Activated effector memory CD4-positive, alpha-beta T cell treated with Interleukin-2 at 50 U/mL for 16 hours (primary cell): Measurements from ENCODE around the gene CIDEB.
A peak's percentile ranks its signal among the peaks of the same experiment; 100 is the strongest.

Source experiments
- DNase-seq: peaks from one replicate; pipeline ENCODE4 v3.0.0-alpha.2; 2020

Gene CIDEB

GRCh38 chr14:24286996-24287395 is 20.8 kb downstream of the CIDEB start:
- no peak for DNase-seq

DNA sequence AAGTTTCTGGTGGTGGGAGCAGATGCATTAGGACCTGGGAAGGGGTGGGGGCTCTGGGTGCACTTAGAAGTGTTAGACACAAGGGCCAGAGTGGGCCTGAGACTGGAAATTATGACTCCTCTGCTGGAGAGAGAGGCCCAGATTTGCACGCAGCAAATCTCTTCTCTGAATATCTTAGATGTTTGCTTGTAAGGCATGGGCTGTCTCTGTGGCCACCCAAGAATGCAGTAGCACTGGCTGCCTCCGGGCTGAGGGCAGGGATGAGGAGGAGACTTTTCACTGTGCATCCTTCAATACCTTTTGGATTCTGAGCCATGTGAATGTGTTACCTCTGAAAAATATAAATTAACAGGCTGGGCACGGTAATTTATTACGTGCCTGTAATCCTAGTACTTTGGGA is 22.4 kb downstream of the CIDEB start:
- DNase-seq: no peak

GRCh38 chr14:24284501-24285035 is 23.2 kb downstream of the CIDEB start:
- DNase-seq: no peak

DNA sequence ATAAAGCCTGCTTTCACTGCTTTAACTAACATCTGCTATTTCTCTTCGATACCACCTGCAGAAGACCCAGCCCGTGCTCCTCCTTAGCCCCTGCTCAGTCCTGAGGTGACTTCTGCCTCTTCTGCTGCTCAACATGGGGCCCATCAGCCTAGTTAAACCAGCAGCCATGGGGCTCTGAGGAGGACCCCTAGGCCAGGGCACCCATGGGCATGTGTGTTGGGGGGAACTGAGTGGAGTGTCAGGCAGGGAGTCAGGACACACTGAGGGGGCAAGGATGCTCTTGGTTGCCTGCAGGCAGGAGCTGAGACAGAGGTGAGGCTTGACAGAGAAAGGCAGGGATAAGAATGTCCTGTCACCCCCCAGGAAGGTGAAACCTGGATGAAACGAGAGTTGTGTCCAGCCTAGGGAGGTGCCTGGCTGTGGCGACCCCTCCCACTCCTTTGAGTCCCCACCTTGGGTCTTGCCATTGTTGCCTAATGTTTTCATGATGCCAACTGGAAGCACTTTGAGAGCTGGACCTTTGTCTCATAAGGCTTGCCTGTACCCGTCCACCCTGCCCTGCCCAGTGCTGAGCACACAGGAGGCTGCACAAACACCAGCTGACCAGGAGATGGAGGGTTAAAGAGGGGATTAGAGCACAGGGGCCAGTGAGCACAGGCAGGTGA is 23.8 kb downstream of the CIDEB start:
- DNase-seq: no peak

DNA sequence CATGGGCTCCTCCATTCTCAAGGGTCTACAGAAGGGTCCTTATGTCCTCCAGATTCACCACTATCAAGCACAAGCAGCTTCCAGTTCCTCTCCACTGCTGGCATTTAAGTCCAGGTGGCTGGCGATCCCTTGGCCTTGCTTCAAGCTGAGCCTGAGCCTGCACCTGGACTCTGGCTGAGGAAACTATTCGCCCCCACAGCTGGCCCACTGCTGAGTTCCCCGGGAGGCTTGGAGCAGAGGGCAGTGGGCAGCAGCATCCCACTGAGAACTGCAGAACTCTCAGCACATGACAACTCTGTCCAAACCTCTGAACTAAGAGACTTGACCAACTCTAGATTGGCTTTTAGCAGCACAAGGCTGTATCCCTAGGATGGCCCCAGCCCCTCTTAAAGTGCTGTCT is 25.0 kb downstream of the CIDEB start:
- DNase-seq: no peak

DNA sequence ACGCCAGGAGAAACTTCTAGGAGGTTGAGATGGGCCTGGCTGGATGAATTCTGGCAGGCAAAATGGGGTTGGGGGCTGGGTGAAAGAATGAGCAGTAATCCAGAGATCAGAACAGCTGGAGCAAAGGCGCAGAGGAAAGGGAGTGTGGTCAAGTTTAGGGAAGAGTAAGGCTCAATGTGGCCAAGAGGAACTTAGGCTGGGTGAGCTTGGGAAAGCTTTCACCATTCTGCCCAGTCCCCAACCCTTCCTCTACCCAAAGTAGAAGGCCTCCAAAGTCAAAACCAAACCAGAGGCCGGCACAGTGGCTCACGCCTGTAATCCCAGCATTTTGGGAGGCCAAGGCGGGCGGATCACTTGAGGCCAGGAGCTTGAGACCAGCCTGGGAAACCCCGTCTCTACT is 26.1 kb downstream of the CIDEB start:
- no peak for DNase-seq

DNA sequence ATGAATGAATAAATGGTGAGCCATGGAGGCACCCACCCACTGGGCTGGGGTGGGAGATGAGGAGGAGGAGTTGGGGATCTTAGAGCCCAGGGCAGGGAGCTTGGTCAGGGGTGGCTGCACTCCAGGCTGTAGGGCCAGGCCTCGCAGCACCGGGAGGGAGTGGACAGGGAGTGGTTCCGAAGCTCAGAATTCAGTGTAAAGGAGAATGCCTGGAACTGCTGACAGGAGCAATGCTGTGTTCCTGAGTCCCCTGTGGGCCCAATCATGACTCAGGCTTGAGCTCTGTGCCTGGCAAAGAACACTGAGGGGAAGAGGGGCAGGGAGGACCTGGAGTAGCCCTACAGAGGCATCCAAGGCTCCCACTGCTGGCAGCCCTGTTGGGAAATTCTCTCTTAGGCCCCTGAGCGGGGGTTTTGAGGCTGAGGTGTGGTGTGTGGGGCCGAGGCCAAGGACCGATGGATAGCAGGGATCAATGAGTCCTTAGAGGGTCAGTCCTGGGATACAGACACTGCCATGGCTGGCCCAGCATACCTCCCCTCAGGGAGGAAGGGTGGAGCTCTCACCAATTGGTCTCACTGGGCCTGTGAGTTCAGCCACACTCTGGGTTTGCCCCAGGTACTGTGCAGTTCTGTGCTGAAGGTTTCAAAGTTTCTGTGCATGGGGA is 26.8 kb downstream of the CIDEB start:
- no peak for DNase-seq

DNA sequence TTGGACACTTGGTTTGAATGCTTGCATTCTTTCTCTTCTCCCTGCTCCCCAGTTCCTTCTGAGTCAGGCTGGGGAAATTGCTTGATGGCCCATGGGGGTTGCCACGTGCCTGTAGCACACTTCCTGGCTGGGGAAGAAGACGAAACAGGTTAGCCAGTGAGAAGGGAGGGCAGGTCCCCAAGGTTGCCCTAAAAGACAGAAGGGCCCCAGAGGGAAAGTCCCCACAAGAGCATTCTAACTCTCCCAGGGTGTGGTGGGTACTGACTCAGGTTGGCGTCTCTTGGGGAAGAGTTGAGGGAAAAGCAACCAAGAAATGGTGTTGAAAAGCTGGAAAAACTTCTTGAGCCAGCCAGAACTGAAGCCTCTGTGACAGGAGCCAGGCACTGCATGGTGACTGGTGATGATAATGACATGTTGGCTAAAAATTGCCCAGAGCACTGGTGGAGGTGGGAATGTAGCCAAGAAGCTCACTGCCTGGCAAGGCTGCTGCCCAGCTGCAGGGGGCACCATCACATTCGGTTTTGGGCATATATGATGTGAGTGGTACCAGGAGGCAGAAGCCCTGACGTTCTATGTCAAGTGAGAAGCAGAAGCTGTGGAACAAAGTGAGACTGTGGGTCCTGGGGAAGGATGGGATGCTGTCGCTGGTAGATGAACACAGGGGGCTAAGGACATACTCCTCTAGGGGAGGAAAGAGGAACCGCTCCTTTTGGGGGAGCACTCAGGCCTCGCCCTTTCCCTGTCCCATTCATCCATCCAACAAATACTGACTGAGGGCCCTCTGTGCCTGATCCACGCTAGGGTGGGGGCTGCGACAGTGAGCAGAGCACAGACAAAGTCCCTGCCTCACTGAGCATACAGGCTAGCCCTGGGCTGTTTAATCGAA is 28.2 kb downstream of the CIDEB start:
- peak; percentile 20 for DNase-seq

GRCh38 chr14:24278424-24278823 is 29.4 kb downstream of the CIDEB start:
- DNase-seq: no peak

DNA sequence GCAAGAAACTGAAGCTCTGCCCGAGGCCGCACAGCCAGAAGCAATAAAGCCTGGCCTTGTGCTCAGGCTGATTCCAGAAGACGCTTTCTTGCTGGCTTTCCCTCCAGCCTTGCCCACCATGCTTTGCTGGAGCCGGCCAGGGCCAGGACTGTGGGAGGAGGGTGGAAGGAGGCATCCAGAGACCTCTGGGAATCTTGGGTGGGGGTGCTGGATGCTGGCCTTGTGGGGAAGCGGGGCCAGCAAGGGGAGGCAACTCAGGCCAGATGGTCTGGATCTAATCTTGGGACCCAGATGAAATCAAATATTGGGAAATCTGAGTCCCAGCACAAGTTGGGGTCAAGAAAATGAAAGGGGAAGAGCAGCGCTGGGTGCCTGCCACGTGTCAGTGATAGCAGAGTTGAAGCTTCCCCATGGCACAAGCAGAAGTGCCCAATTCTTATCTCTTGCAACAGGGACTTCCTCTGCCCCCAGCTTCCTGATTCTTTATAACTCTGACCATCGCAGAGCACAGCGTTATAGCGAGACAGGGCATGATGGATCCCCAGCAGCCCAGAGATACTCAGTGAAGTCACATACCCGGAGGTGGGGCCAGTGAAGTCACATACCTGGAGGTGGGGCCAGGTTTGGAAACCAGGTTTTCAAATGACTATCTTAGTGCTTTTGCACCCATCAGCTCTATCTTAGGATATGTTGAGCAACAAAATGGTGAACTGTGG is 30.0 kb downstream of the CIDEB start:
- no peak for DNase-seq

- DNase-seq: no peak
These were observed 30.7 kb downstream of the CIDEB start for GRCh38 chr14:24277071-24277470.

DNA sequence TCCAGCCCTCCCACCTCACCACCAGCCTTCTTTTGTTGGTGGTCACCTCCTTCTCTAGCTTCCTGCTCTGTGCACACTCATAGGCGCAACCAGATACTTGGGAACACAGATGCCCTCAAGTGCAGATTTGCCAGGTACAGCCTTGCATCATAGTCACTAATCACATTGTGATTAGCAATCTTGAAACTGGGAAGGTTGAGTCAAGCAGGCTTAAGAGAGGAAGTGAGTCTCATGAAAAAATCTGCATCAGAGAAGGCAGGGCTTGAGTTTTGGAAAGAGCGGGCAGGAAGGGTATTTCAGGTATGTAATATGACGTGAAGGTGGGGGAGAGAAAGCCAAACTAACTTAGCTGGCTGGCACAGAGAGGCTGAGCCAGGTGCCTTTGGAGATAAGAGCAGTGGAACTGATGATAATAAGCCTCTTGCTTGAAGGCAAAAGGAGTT is 33.7 kb downstream of the CIDEB start:
- DNase-seq: no peak

- DNase-seq: no peak
These were observed 34.3 kb downstream of the CIDEB start for GRCh38 chr14:24273422-24273998.

DNA sequence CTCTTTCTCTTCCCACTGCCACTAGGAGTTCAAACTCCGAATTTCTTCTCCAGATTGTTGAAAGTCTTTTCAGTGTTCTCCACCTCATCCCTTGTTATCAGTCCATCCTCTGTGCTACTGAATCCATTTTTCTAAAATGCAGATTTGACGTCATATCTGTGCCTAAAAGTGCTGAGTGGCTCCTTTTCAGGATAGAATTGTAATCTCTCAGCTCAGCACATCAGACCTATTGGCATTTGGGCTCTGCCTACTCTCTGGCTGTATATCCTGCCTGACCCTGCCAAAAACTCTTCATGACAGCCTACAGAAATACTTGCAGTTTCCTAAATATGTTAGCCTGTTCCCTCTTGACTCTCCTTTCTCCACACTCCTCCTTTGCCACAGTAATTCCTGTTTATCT is 35.3 kb downstream of the CIDEB start:
- no peak for DNase-seq

DNA sequence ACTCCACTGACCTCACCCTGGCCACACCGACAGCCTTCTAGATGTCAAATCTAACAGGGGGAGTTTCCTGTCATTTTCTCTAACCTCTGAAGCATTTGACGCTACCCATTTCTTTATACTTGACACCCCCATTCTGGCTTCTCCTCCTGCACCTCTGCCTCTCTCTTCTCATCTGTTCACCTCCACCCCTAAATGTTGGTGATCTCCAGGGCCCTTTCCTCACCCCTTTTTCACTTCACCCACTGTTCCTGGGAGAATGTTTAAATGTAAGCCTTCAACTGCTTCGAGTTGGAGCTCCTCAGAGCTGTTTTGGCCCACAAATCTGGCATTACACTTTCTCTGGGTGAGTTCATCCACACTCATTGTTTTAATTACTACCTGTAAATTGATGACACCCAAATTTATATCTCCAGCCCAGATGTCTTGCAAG is 35.9 kb downstream of the CIDEB start:
- DNase-seq: no peak

GRCh38 chr14:24271134-24271833 is 36.5 kb downstream of the CIDEB start, which contains the start of gene RABGGTA:
Gene RABGGTA (minus strand): TSS chr14:24271597. CDS start chr14:24271115, 482 bp downstream.
- peak; percentile 92 for DNase-seq

- DNase-seq: no peak
These were observed 37.1 kb downstream of the CIDEB start for GRCh38 chr14:24270537-24271133.

DNA sequence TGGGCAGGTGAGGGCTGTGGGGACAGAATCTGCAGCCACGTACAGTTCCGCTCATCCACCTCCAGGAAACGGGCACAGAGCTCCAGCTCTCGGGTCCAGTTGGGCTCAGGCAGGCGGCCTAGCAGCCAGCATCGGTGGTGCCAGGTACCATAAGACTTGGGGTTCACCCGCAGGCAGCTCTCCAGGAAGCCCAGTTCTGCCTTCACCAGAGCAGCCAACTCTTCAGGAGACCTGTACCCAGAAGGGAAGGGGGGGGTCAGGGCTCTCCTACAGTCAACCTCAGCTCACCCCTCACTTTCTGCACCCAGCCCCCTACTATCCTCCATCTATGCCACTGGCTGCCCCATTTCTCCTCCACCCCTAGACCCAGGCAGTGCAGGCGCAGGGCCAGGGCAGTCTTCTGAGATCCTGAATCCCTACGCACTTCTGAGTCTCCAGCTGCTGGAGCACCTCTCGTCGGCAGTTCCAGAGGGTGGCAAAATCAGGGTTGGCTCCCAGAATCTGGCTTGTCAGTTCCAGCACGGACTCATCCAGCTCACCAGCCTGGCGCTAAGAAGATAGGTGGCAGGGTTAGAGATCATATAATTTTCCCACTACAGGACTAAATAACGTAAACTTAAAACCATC is 37.8 kb downstream of the CIDEB start:
- DNase-seq: no peak

DNA sequence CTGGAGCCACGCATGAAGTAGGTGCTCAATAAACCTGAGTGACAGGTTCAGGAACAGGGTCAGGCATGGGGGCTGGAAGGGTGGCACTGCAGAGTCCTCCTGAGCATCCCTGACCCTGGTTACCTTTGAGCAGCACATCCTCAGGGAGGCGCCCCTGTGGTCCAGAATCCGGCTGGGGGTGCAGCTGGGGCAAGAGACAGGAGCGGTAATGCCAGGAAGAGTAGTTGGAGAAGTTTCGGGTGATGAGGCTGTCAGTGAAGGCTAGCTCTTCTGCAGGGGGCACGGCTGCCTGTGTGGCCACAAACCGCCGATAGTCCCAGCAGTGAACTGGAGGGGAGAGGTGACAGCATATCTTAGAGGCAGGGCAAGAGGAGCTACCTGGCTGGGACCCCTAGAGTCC is 38.4 kb downstream of the CIDEB start:
- no peak for DNase-seq

DNA sequence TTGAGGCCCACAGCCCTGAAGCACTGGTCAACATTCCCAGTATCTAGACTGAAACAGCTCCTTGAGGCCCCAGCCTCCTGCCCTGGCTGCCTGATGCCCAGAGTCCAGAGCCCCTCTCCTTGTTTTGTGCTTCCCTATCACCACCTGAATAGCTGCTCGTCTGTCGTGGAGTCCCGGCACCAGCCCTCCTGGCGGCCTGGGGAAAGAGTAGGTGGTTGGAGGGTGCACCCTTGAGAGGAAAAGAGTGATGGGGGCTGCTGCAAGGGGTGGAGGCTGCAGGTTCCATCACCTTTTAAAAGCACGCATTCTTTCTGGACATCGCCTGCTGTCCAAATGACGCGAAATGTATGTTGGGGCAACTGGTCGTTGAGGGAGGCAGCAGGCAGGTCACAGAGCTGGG is 39.6 kb downstream of the CIDEB start:
- no peak for DNase-seq

DNA sequence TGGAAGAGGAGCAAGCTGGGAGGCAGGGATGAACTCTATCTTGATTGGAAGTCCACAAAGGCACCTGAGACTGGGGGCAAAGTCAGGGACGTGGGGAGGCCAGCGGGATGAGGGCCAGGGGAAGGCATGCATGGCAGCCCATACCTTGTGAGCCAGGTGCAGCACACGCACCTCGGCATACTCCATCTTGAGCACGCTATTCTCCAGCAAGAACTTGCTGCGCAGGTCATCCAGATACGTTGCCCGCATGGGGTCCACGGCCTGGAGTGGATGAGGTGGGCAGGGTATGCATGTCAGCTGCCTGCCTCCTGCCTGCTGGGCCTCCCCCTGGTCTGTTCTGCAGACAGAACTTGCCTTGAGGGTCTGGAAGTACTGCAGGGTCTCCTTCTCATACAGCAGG is 40.3 kb downstream of the CIDEB start:
- no peak for DNase-seq
